AG10803 (cell line): ENCODE results near the gene IL3.
A peak's percentile ranks its signal among the peaks of the same experiment; 100 is the strongest.

Experiments
- DNase-seq: peaks from one replicate; pipeline ENCODE4 v3.0.0; 2010; ENCODE audit warnings: low read depth
- H3K4me3 ChIP-seq: 2 replicates; pipeline ENCODE4 v1.5.1; 2011; ENCODE audit warnings: mild to moderate bottlenecking, low read length, control low read depth
- CTCF ChIP-seq: conservative IDR thresholded peaks from 2 replicates; pipeline ENCODE4 v1.5.1; 2011; ENCODE audit warnings: mild to moderate bottlenecking, low read length, control low read depth, inconsistent platforms

IL3 gene

GRCh38 chr5:132060501-132061161, at the start of gene IL3:
Gene IL3, plus strand, starts transcription at chr5:132060655. Its CDS starts 52 bp downstream, at chr5:132060707.
- DNase-seq, result no peak
- no peak within 1 kb of the TSS for H3K4me3 ChIP-seq
- no peak for TF ChIP-seq CTCF

- TF ChIP-seq CTCF, result no peak
- H3K4me3 ChIP-seq, result peak overlapping the region; percentile 39
- DNase-seq, result no peak
Observed at GRCh38 chr5:132010989-132011621, 49.4 kb upstream of the IL3 start.

GRCh38 chr5:132011622-132012343, 48.7 kb upstream of the IL3 start, which contains the start of gene ACSL6:
Gene ACSL6, minus strand, starts transcription at chr5:132011658. Its CDS starts 105 bp downstream, at chr5:132011553.
- peak within 1 kb of the TSS; percentile 47 for H3K4me3 ChIP-seq
- no peak for TF ChIP-seq CTCF
- no peak for DNase-seq

GRCh38 chr5:132012371-132013005, 48.0 kb upstream of the IL3 start:
- no peak for TF ChIP-seq CTCF
- DNase-seq, result peak; percentile 51
- no peak overlapping the region for H3K4me3 ChIP-seq

GRCh38 chr5:132013006-132013689, 47.3 kb upstream of the IL3 start:
- TF ChIP-seq CTCF, result no peak
- no peak overlapping the region for H3K4me3 ChIP-seq
- DNase-seq, result no peak

- DNase-seq, result no peak
- no peak for TF ChIP-seq CTCF
- H3K4me3 ChIP-seq, result no peak overlapping the region
Observed at GRCh38 chr5:132013711-132014110, 46.7 kb upstream of the IL3 start.
